BJ (cell line): ENCODE measurements around the gene COX10. TPM values are rescaled to one million over a fixed set of nuclear protein-coding genes. Genes with fewer than 3 reads are reported as not detected.
"Not testable (repeated sequence)": the region's sequence is repeated elsewhere in the genome, so short reads cannot be mapped to it uniquely, and the experiment has no call there.

Experiments
- CTCF ChIA-PET: fragments of 350-600 bp; formaldehyde crosslinking; extraction: SDS; loops from one replicate; lab custom pipeline; 2021; ENCODE audit warnings: antibody characterized with exemption, inconsistent platforms; lab: Yijun Ruan, JAX
- POLR2A ChIA-PET: fragments of 300-600 bp; sonication (Branson Sonifier 250); formaldehyde crosslinking; extraction: SDS; loops from one replicate; lab custom pipeline; 2021; ENCODE audit warnings: antibody characterized with exemption; lab: Charles Lee
- DNase-seq: peaks from one replicate; pipeline ENCODE4 v3.0.0-alpha.2; 2011; ENCODE audit warnings: low read depth
- H3K27me3 ChIP-seq: 2 replicates; pipeline ENCODE4 v1.6.0; 2011; ENCODE audit warnings: low read length; ENCODE audit not compliant: control insufficient read depth, insufficient read depth
- H3K36me3 ChIP-seq: 2 replicates; pipeline ENCODE4 v1.5.1; 2011; ENCODE audit warnings: low read length; ENCODE audit not compliant: control insufficient read depth, insufficient read depth
- H3K4me3 ChIP-seq: 2 replicates; pipeline ENCODE4 v1.5.1; 2011; ENCODE audit warnings: low read depth, mild to moderate bottlenecking, control low read depth, low read length
- CTCF ChIP-seq: IDR thresholded peaks from 2 replicates; pipeline ENCODE4 v1.5.1; 2011; ENCODE audit warnings: low read depth, mild to moderate bottlenecking, control low read depth, inconsistent platforms, low read length, moderate library complexity; ENCODE audit not compliant: insufficient read depth
- polyA plus RNA-seq: library from polyadenylated mRNA; depleted of rRNA; stranded (reverse); fragments of >200 nt; gene quantifications from 2 replicates; pipeline ENCODE4 v1.2.3, GENCODE V29; 2011

COX10 gene
- polyA plus RNA-seq, 1 experiment = 11.9 TPM

DNA sequence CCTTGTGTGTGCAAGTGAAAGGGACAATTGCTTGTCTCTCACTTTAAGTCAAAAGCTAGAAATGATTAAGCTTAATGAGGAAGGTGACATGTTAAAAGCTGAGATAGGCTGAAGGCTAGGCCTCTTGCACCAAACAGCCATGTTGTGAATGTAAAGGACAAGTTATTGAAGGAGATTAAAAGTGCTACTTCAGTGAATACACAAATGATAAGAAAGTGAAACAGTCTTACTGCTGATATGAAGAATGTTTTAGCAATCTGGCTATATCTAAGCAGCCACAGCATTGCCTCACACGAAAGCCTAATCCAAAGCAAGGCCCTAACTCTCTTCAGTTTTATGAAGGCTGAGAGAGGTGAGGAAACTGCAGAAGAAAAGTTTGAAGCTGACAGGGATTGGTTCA, 96.3 kb downstream of the COX10 start:
- Histone ChIP-seq H3K4me3 (no peak overlapping the region), H3K36me3 (peaks cover 1% of the 10 kb centered on the region; the same call in 1 of the 2 replicates), H3K27me3 (no peaks in the 10 kb centered on the region)
- CTCF ChIA-PET = interaction anchor here (1.2 kb wide), 1 partner anchor 13 kb away, joined by 3 read pairs; no protein-coding TSS in a partner anchor
- no peak for TF ChIP-seq CTCF
- POLR2A ChIA-PET = no interaction called here
- DNase-seq = no peak

DNA sequence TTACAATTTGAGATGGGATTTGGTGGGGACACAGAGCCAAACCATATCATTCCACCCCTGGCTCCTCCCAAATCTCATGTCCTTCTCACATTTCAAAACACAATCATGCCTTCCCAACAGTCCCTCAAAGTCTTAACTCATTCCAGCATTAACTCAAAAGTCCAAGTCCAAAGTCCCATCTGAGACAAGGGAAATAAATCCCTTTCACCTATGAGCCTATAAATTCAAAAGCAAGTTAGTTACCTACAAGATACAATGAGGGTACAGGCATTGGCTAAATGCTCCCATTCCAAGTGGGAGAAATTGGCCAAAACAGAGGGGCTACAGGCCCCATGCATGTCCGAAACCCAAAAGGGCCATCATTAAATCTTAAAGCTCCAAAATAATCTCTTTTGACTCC, 98.5 kb downstream of the COX10 start:
- CTCF ChIA-PET, H3K4me3 ChIP-seq, H3K27me3 ChIP-seq, POLR2A ChIA-PET, DNase-seq, H3K36me3 ChIP-seq: not testable (repeated sequence)

- ChIA-PET POLR2A (no interaction called here), CTCF (no interaction called here)
- DNase-seq = no peak
- no peaks in the 10 kb centered on the region for H3K36me3 ChIP-seq
- no peaks in the 10 kb centered on the region for H3K27me3 ChIP-seq
- no peak for TF ChIP-seq CTCF
- H3K4me3 ChIP-seq = no peak overlapping the region
Measured at GRCh38 chr17:14168582-14168981, 99.3 kb downstream of the COX10 start.

- CTCF ChIA-PET = no interaction called here
Measured at GRCh38 chr17:14169287-14169686, 100.0 kb downstream of the COX10 start.

DNA sequence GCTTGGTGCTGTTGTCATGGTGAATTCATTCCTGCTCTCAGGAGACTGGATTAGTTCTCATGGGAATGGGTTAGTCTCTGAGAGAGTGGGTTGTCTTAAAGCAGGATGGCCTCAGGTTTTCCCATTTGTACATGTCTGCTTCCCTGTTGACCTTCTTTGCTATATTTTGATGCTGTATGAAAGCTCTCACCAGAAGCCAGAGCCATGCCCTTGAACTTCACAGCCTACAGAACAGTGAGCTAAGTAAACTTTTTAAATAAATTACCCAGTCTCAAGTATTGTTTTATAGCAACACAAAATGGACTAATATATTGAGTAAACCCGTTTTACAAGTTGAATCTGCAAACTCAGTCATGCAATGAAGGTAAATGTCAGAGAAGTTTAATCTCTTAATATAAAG, 100.6 kb downstream of the COX10 start:
- H3K27me3 ChIP-seq = no peaks in the 10 kb centered on the region
- no peak for TF ChIP-seq CTCF
- no peaks in the 10 kb centered on the region for H3K36me3 ChIP-seq
- CTCF ChIA-PET = no interaction called here
- DNase-seq = no peak
- H3K4me3 ChIP-seq = no peak overlapping the region
- POLR2A ChIA-PET = no interaction called here

More at GRCh38 chr17:14169287-14169686, 100.0 kb downstream of the COX10 start:
- Histone ChIP-seq H3K4me3 (no peak overlapping the region), H3K36me3 (no peaks in the 10 kb centered on the region), H3K27me3 (no peaks in the 10 kb centered on the region)
- POLR2A ChIA-PET = no interaction called here
- TF ChIP-seq CTCF = no peak
- DNase-seq = no peak

GRCh38 chr17:14176989-14177388, 107.7 kb downstream of the COX10 start:
- H3K27me3 ChIP-seq, CTCF ChIA-PET, H3K36me3 ChIP-seq, H3K4me3 ChIP-seq, POLR2A ChIA-PET, DNase-seq: not testable (repeated sequence)

DNA sequence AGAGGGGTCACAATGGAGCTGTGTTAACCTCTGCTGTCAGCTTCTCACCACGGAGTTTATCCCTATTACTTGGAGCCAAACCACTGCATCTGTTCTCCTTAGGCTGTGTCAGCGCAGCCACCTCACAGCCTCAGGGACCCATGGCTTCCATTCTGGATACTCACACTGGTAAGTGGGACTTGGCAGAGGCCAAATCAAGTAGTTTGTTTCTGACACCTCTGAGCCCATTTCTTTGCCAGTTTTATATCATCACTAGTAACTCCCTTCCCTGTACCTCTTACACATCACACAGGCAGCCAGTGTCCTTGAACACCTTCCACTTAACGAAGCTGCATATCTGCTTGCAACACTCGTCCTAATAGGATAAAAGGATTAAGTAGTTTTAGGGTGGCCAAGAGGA, 108.5 kb downstream of the COX10 start:
- H3K27me3 ChIP-seq, POLR2A ChIA-PET, CTCF ChIA-PET, H3K36me3 ChIP-seq, H3K4me3 ChIP-seq, DNase-seq: not testable (repeated sequence)

GRCh38 chr17:14179951-14180350, 110.6 kb downstream of the COX10 start:
- H3K36me3 ChIP-seq, H3K4me3 ChIP-seq, POLR2A ChIA-PET, CTCF ChIA-PET, DNase-seq, H3K27me3 ChIP-seq: not testable (repeated sequence)

DNA sequence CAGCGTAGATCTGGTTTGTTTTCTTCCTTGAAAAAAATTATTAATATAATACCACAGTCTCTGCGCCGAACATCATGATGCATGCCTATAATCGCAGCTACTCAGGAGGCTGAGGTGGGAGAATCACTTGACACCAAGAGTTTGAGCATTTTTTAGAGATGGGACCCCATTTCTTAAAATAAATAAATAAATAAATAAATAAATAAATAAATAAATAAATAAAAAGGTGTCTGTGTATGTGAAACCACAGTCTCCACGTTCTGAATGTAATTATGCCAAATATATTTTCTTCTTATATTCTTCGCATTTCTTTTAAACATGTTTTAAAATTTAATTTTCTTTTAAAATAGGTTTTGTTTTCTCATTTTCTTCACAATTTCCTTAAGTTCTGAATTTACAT, 112.8 kb downstream of the COX10 start:
- H3K36me3 ChIP-seq, DNase-seq, POLR2A ChIA-PET, H3K27me3 ChIP-seq, H3K4me3 ChIP-seq, CTCF ChIA-PET: not testable (repeated sequence)

GRCh38 chr17:14184536-14184935, 115.2 kb downstream of the COX10 start:
- CTCF ChIA-PET, DNase-seq, H3K36me3 ChIP-seq, H3K27me3 ChIP-seq, H3K4me3 ChIP-seq, POLR2A ChIA-PET: not testable (repeated sequence)
